ENCODE results near the gene KLK11. TPM values are rescaled to one million over a fixed set of nuclear protein-coding genes. Genes with fewer than 3 reads are reported as not detected.

KLK11 gene
- total RNA-seq, 1 donor from 2014 or later = not detected

GRCh38 chr19:51002542-51003311 lies 23.7 kb downstream of the KLK11 start:
- H3K4me3 ChIP-seq (ENCODE audit: low read depth, low read length) = no peak overlapping the region
- H3K36me3 ChIP-seq (ENCODE audit: control insufficient read depth, insufficient read depth, low read length) = no peaks in the 10 kb centered on the region
- H3K27me3 ChIP-seq (ENCODE audit: control insufficient read depth, insufficient read depth, low read length) = peaks cover 3% of the 10 kb centered on the region
- TF ChIP-seq, protein P1, sequence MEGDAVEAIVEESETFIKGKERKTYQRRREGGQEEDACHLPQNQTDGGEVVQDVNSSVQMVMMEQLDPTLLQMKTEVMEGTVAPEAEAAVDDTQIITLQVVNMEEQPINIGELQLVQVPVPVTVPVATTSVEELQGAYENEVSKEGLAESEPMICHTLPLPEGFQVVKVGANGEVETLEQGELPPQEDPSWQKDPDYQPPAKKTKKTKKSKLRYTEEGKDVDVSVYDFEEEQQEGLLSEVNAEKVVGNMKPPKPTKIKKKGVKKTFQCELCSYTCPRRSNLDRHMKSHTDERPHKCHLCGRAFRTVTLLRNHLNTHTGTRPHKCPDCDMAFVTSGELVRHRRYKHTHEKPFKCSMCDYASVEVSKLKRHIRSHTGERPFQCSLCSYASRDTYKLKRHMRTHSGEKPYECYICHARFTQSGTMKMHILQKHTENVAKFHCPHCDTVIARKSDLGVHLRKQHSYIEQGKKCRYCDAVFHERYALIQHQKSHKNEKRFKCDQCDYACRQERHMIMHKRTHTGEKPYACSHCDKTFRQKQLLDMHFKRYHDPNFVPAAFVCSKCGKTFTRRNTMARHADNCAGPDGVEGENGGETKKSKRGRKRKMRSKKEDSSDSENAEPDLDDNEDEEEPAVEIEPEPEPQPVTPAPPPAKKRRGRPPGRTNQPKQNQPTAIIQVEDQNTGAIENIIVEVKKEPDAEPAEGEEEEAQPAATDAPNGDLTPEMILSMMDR (IDR thresholded peaks at IDR 0.05; ENCODE audit: insufficient read depth, low read length, poor library complexity, severe bottlenecking) = no peak
- DNase-seq (ENCODE audit: low read depth) = no peak

GRCh38 chr19:51002089-51002532 lies 24.3 kb downstream of the KLK11 start:
- Histone ChIP-seq H3K4me3 (ENCODE audit: low read depth, low read length) (no peak overlapping the region), H3K27me3 (ENCODE audit: control insufficient read depth, insufficient read depth, low read length) (peaks cover 3% of the 10 kb centered on the region), H3K36me3 (ENCODE audit: control insufficient read depth, insufficient read depth, low read length) (no peaks in the 10 kb centered on the region)
- DNase-seq (ENCODE audit: low read depth) = no peak
- TF ChIP-seq, protein P1 (IDR thresholded peaks at IDR 0.05; ENCODE audit: insufficient read depth, low read length, poor library complexity, severe bottlenecking) = no peak

DNA sequence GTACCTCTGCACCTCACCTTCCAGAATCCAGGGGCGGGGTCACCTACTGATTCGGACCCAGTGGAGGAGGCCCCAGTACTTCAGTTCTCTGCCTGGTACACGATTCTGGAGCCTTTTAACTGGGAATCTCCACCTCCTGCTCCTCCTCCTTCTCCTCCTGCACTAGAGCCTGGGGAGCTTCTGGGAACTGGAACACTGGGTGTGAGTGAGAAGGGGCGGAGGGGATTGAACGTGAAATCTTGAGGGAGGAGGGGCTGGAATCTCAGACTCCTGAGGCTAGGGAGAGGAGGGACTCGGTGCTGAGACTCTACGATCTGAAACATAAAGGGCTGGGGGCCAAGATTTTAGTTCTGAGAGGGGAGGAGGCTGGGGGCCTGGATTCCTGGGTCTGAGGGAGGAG lies 24.9 kb downstream of the KLK11 start, which contains the start of gene KLK8:
TSS of gene KLK8 (minus strand) at position 90 of the 400 bp plus-strand sequence. CDS start 437 bp downstream, outside the sequence.
- TF ChIP-seq, protein P1 (IDR thresholded peaks at IDR 0.05; ENCODE audit: insufficient read depth, low read length, poor library complexity, severe bottlenecking) = no peak
- peaks cover 3% of the 10 kb centered on the region for H3K27me3 ChIP-seq (ENCODE audit: control insufficient read depth, insufficient read depth, low read length)
- DNase-seq (ENCODE audit: low read depth) = no peak
- H3K36me3 ChIP-seq (ENCODE audit: control insufficient read depth, insufficient read depth, low read length) = no peaks in the 10 kb centered on the region
- no peak within 1 kb of the TSS for H3K4me3 ChIP-seq (ENCODE audit: low read depth, low read length)

GRCh38 chr19:51000981-51001380 lies 25.4 kb downstream of the KLK11 start:
- no peak for DNase-seq (ENCODE audit: low read depth)
- TF ChIP-seq, protein P1 (IDR thresholded peaks at IDR 0.05; ENCODE audit: insufficient read depth, low read length, poor library complexity, severe bottlenecking) = no peak
- Histone ChIP-seq H3K36me3 (ENCODE audit: control insufficient read depth, insufficient read depth, low read length) (no peaks in the 10 kb centered on the region), H3K4me3 (ENCODE audit: low read depth, low read length) (no peak overlapping the region), H3K27me3 (ENCODE audit: control insufficient read depth, insufficient read depth, low read length) (peaks cover 3% of the 10 kb centered on the region)

- Histone ChIP-seq H3K4me3 (ENCODE audit: low read depth, low read length) (no peak overlapping the region), H3K36me3 (ENCODE audit: control insufficient read depth, insufficient read depth, low read length) (no peaks in the 10 kb centered on the region), H3K27me3 (ENCODE audit: control insufficient read depth, insufficient read depth, low read length) (peaks cover 3% of the 10 kb centered on the region)
- TF ChIP-seq, protein P1 (IDR thresholded peaks at IDR 0.05; ENCODE audit: insufficient read depth, low read length, poor library complexity, severe bottlenecking) = no peak
- DNase-seq (ENCODE audit: low read depth) = no peak
These were observed 26.0 kb downstream of the KLK11 start for GRCh38 chr19:51000426-51000825.
